ENCODE results near the gene FILIP1. TPM values are rescaled to one million over a fixed set of nuclear protein-coding genes. Genes with fewer than 3 reads are reported as not detected.

The FILIP1 gene
- polyA plus RNA-seq, 1 experiment: 0.44 TPM

GRCh38 chr6:75281653-75282052, 211.9 kb downstream of the FILIP1 start:
- Histone ChIP-seq H3K27me3 (ENCODE audit: control insufficient read depth, insufficient read depth, low read length) (no peaks in the 10 kb centered on the region), H3K4me3 (ENCODE audit: low read depth, low read length) (peak overlapping the region; percentile 10), H3K36me3 (ENCODE audit: control insufficient read depth, insufficient read depth, low read length) (no peaks in the 10 kb centered on the region)
- CTCF ChIA-PET: interaction anchor here (1.4 kb wide), 1 partner anchor 223 kb away, joined by 4 read pairs; no protein-coding TSS in a partner anchor
- POLR2A ChIA-PET: no interaction called here
- no peak for DNase-seq (ENCODE audit: low read depth)
- no peak for TF ChIP-seq CTCF (IDR thresholded peaks at IDR 0.05; ENCODE audit: insufficient read depth, low read depth, low read length)

GRCh38 chr6:75280131-75280855, 213.3 kb downstream of the FILIP1 start:
- Histone ChIP-seq H3K4me3 (ENCODE audit: low read depth, low read length) (no peak overlapping the region), H3K36me3 (ENCODE audit: control insufficient read depth, insufficient read depth, low read length) (no peaks in the 10 kb centered on the region), H3K27me3 (ENCODE audit: control insufficient read depth, insufficient read depth, low read length) (no peaks in the 10 kb centered on the region)
- ChIA-PET CTCF (interaction anchor here (1.4 kb wide), 1 partner anchor 224 kb away, joined by 4 read pairs; no protein-coding TSS in a partner anchor), POLR2A (interaction anchor here (0.5 kb wide), 1 partner anchor 1122 kb away, joined by 5 read pairs; no protein-coding TSS in a partner anchor)
- DNase-seq (ENCODE audit: low read depth): no peak
- no peak for TF ChIP-seq CTCF (IDR thresholded peaks at IDR 0.05; ENCODE audit: insufficient read depth, low read depth, low read length)

GRCh38 chr6:75279418-75279817, 214.2 kb downstream of the FILIP1 start:
- Histone ChIP-seq H3K36me3 (ENCODE audit: control insufficient read depth, insufficient read depth, low read length) (no peaks in the 10 kb centered on the region), H3K4me3 (ENCODE audit: low read depth, low read length) (no peak overlapping the region), H3K27me3 (ENCODE audit: control insufficient read depth, insufficient read depth, low read length) (no peaks in the 10 kb centered on the region)
- DNase-seq (ENCODE audit: low read depth): no peak
- TF ChIP-seq CTCF (IDR thresholded peaks at IDR 0.05; ENCODE audit: insufficient read depth, low read depth, low read length): no peak
- CTCF ChIA-PET: interaction anchor here (0.7 kb wide), 1 partner anchor 13 kb away, joined by 3 read pairs; no protein-coding TSS in a partner anchor
- POLR2A ChIA-PET: interaction anchor here (0.5 kb wide), 1 partner anchor 1121 kb away, joined by 5 read pairs; no protein-coding TSS in a partner anchor

- no peak for TF ChIP-seq CTCF (IDR thresholded peaks at IDR 0.05; ENCODE audit: insufficient read depth, low read depth, low read length)
- POLR2A ChIA-PET: no interaction called here
- H3K36me3 ChIP-seq (ENCODE audit: control insufficient read depth, insufficient read depth, low read length): no peaks in the 10 kb centered on the region
Measured at GRCh38 chr6:75278474-75279077, 215.0 kb downstream of the FILIP1 start.

GRCh38 chr6:75275067-75275466, 218.5 kb downstream of the FILIP1 start:
- no peak for TF ChIP-seq CTCF (IDR thresholded peaks at IDR 0.05; ENCODE audit: insufficient read depth, low read depth, low read length)
- no peaks in the 10 kb centered on the region; the same call in 1 of the 2 replicates for H3K36me3 ChIP-seq (ENCODE audit: control insufficient read depth, insufficient read depth, low read length)
- H3K27me3 ChIP-seq (ENCODE audit: control insufficient read depth, insufficient read depth, low read length): no peaks in the 10 kb centered on the region
- ChIA-PET POLR2A (interaction anchor here (0.6 kb wide), 1 partner anchor 111 kb away, joined by 3 read pairs; no protein-coding TSS in a partner anchor), CTCF (interaction anchor here (0.6 to 1.2 kb wide), 3 partner anchors 8 to 405 kb away, joined by 4 read pairs; no protein-coding TSS in a partner anchor)
- no peak overlapping the region for H3K4me3 ChIP-seq (ENCODE audit: low read depth, low read length)
- DNase-seq (ENCODE audit: low read depth): peak; percentile 77

More at GRCh38 chr6:75278474-75279077, 215.0 kb downstream of the FILIP1 start:
- Histone ChIP-seq H3K4me3 (ENCODE audit: low read depth, low read length) (no peak overlapping the region), H3K27me3 (ENCODE audit: control insufficient read depth, insufficient read depth, low read length) (no peaks in the 10 kb centered on the region)
- CTCF ChIA-PET: interaction anchor here (0.6 to 1.4 kb wide), 3 partner anchors 11 to 95 kb away, joined by 3 to 6 read pairs (median 3); no protein-coding TSS in a partner anchor
- no peak for DNase-seq (ENCODE audit: low read depth)
